CD4-positive, alpha-beta T cell treated with Interferon gamma for 1 hour (primary cell): ENCODE data around the gene ASH1L.
"Not testable (repeated sequence)": the region's sequence is repeated elsewhere in the genome, so short reads cannot be mapped to it uniquely, and the experiment has no call there.

Experiments used
- DNase-seq: peaks from one replicate; pipeline ENCODE4 v3.0.0-alpha.2; 2020

Gene ASH1L

DNA sequence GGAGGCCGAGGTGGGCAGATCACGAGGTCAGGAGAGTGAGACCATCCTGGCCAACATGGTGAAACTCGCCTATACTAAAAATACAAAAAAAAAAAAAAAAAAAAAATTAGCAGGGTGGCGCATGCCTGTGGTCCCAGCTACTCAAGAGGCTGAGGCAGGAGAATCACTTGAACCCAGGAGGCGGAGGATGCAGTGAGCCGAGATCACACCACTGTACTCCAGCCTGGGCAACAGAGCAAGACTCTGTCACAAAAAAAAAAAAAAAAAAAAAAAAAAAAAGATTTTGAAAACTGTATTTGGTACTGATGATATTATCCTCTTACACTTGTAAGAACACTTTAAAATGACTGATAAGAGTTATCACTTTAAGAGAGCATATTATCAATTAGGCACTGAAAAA lies 74.2 kb downstream of the ASH1L start:
- DNase-seq = not testable (repeated sequence)

DNA sequence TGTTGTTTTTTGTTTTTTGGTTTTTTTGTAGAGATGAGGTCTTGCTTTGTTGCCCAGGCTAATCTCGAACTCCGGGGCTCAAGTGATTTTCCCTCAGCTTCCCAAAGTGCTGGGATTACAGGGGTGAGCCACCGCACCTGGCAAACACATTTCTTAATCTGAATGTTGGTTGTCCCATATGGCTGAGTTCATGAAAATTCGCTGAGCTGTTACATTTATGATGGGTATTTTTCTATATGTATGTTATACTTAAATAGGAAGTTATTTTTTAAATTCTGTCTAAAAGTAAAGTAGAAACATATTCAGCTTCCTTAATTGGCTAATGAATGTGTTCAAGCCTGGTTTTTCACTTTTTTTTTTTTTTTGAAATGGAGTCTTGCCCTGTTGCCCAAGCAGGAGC lies 75.1 kb downstream of the ASH1L start:
- no peak for DNase-seq

DNA sequence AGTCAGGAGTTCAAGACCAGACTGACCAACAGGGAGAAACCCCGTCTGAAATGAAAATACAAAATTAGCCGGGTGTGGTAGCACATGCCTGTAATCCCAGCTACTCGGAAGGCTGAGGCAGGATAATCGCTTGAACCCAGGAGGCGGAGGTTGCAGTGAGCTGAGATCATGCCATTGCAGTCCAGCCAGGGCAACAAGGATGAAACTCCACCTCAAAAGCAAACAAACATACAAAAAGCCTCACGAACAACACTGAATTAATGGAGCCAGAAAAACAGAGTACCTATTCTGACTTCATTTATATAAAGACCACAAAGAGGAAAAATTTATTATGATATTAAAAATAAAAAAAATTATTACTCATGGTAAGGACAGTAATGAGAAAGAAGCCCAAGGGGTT lies 75.7 kb downstream of the ASH1L start:
- not testable (repeated sequence) for DNase-seq

DNA sequence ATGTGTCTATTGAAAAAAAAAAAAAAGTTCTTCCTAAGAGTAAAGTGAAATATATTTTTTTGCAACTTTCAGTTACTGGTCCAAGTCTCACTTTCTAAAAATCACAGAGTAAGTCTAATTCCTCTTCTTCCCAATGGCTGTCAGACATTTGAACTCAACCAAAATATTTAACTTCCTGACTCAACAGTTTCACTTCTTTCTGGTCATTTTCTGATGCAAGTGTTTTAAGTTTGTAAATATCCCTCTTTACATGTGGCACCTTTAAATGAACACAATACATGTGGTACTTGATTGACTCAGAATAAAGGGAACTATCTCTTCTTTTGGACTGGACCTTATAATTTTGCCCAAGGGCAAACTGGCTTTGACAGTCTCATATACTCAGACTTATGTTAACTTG lies 76.7 kb downstream of the ASH1L start:
- DNase-seq = no peak

DNA sequence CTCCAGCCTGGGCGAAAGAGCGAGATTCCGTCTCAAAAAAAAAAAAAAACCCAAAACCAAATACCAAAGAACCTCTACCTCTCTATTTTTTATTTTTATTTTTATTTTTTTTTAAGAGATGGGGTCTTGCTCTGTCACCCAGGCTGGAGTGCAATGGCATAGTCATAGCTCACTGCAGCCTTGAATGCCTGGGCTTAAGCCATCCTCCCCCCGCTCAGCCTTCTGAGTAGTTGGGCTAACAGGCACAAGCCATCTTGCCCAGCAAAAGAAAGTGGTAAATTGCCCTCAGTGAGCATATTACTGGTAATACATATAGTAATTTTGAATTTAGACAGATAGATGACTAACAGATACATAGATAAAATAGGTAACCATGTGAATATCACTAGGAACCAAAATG lies 77.4 kb downstream of the ASH1L start:
- no peak for DNase-seq

DNA sequence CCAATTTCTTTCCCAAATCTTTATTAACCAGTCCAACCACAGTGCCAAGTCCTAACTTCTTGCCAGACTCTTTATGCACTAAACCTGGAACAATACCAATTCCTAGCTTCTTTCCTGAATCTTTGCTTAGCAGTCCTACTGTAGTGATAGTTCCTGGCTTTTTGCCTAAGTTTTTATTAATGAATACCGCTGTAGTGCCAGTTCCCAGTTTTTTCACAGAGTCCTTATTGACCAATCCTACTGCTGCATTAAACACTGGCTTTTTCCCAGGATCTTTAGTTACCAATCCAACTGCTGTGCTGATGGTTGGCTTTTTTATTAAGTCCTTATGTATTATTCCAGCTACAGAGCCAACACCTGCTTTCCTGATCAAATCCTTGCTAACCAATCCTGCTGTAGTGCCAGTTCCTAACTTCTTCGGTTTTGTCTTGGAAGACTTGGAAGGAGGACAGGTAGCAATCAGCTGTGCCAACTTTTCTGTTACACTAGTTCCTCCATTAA lies 80.8 kb downstream of the ASH1L start:
- DNase-seq = no peak

DNA sequence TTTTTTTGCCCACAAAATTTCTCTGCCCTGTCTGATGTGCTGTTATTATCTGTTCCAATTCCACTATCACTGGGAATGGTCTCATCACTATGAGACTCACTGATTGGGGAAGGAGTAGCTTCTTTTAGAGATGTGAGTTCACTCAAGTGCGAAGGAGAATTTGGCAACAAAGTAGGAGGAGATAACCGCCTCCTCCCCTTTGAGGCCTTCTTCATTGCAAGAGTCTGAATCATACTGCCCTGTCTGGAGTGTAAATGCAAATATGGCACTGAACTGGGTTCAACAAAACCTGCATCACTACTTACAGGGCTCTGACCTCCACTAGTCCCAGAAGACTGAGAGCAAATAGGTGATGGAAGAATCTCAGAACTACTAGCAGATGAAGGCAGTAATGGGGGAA lies 83.4 kb downstream of the ASH1L start:
- DNase-seq = no peak

DNA sequence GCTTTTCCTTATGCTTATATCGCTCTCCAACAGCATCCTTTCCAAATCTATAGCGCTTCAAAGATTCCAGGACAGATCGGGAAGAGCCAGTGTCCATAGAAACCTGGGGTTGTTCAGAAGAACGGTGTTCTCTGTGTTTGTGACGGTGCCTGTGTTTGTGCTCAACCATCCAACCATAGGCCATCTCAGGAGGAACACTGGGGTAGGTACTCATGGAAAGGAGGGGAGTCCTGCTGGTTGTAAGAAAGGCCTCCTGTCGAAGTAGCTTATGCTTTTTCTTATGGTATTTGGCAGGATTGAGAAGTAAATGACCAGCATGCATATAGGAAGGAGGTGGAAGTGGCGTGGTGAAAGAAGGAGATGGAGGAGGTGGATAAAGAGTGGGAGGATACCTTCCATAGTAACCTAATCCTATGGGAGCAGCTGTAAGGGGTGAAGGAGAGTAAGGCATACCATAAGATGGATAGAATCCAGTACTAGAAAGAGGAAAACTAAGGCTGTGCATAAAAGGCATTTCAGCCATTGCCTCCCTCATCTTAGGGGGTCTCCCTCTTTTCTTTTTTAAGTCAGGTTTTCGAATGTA lies 84.2 kb downstream of the ASH1L start:
- no peak for DNase-seq

DNA sequence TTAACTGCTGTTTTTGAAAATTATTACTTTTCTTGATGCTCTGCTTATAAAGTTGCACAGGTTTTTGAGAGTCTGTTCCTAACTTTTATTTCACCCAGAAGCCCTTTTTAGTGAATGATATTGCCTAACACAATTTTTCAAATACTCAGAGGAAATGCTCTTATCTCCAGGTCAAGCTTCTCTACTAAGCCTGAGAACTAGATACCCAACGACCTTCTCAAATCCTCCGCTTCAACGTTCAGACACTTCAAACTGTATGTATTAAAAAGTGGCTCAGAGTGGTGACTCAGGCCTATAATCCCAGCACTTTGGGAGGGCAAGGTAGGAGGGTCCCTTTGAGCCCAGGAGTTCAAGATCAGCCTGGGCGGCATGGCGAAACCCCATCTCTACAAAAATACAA lies 88.5 kb downstream of the ASH1L start:
- DNase-seq = no peak

DNA sequence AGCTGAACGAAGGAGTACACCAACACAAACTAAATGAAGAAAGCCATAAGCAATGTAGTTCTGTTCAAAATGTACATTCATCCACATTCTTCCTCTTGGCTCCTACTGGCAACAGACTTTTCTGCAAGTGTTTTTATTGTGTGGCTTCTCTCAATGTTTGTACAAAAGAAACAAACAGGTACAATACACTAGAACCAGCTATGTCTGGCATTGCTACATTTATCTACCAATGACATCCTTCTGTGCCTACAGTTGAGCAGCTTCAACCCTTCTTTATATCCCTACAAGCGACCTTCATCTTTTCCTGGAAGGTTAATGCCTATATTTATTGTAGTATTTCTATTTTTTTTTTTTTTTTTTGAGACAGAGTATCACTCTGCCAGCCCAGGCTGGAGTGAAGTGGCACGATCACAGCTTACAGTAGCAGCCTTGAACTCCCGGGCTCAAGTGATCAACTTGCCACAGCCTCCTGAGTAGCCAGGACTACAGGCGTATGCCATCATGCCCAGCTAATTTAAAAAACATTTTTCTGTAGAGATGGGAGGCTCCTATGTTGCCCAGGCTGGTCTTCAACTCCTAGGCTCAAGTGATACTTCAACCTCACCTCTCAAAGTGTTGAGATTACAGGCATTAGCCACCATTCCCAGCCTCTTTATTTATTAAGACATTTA lies 89.3 kb downstream of the ASH1L start:
- no peak for DNase-seq

DNA sequence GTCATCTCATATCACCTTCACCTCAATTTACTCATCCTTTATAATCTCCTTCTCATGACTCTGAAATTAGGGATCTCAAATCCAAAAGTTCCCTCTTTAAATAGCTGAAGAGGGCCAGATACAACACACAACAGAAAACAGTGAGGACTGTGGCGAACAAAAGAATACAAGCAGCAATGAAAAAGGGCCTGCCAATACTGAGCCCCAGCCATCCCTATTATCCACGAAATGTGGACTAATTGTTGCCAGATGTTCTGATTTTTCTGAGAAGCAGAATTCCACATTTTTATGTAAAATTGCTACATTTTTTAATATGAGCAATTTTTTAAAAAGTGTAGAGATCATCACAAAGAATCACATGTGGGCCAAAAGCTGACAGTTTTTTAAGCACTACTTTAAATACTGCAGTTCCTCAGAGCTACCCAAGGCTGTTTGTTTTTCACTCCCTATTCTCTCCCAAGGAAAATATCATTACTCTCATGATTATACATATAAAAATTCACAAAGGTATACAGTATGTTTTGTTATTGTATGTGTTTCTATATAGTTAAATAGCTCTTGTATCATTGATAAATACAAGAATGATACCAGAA lies 90.0 kb downstream of the ASH1L start:
- DNase-seq = no peak

DNA sequence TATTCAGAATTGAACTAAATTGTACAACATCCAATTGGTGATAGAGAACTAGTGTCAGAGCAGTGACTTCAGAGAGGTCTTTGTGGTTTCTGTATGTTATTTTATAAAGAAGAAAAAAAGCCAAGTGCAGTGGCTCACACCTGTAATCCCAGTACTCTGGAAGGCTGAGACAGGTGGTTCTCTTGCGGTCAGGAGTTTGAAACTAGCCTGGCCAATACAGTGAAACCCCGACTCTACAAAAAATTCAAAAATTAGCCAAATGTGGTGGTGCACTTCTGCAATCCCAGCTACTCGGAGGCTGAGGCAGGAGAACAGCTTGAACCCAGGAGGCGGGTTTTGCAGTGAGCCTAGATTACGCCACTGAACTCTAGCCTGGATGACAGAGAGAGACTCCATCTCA lies 90.7 kb downstream of the ASH1L start:
- no peak for DNase-seq

DNA sequence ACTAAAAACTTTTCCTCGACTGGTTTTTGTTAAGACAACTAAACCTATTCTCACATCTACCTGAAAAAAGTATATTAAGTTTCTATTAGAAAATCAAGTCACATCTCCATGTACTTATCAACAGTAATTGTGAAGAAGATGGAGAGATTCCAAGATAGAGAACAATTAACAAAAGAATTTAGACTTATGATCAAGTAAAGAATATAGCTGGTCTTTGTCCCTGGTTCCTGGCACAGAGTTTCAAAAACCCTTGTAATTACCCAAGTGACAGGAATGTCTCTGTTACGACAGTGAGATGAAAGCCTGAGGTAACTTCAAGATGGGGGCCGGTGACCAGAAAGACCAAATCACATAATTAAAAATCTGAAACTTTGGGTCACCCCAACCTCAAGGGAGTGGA lies 91.6 kb downstream of the ASH1L start:
- DNase-seq = no peak

DNA sequence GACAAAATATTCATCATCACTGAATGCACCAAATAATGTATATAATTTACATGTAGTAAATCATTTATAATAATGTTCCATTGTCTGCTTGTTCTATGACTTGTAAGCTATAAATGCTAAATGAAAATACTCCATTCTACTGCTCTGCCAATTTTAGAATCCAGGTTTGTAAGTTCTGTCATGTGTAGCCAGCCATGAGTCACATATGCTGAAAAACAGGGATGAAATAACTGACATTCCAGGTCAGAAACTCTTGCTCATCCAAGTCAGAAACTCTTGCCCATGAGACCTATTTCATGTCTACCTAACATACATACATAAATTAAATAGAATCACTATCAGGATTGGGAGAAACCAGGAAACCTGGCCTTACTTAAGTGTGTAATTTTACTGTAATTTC lies 95.6 kb downstream of the ASH1L start:
- DNase-seq = no peak

DNA sequence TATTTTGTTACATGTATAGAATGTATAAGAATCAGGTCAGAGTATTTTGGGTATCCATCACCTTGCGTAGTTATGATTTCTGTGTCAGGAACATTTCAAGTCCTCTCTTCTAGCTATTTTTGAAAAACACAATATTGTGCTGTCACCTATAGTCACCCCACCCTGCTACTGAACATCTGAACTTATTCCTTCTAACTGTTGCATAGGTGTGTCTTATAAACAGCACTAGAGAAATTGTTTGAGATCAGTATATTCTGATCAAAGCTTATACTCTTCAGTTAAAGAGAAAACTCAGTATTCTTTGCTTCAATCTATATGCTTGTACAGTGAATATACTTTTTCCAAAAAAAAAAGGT lies 96.0 kb downstream of the ASH1L start:
- DNase-seq = no peak

DNA sequence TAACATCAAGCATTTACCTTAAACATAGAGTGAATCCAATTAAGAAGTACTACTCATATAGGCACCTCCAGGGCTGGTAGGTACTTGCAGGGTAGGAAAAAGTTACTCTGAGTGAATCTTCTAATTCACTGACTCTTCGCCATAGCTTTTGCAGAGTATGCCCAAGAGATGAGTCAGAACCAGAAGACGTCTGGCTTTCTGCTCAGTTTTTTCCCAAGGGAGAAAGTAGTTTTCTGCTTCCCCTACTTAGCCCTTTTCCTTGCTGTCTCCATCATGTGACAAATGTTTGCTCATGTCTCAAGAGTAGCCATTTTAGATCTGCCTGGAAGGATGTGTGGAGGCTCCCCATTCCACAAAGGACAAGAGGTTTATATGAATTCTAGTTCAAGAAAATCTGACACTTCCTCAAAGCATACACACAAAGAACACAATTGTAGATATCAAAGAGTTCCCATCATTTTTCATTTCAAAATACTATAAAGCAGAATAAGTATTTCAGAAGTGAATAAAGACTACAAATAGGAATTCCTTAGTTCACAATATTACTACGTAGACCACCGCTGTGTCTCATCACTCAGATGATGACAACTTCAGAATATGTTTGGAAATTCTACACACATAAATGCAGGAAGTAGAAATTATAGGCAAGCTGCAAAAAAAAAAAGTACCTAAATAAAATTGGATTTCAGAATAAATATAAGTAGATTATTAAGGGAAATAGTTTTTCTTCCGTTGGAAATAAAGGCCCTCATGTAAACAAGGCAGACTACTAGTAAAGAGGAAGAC lies 98.5 kb downstream of the ASH1L start:
- no peak for DNase-seq

DNA sequence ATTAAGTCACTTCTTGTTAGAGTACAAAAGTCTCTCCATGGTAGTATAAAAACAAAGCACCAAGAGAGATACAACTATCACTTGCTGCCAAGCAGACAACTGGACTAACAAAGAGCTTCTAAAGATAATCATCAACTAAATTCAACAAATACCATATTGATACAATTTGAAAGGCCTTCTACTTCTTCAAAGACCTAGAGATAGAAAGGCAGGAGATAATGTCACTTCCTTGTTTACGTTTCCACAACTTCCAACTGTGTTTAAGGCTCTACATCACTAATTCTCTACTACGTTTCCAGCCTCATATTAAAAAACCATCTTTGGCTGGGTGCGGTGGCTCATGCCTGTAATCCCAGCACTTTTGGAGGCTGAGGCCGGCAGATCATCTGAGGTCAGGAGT lies 104.5 kb downstream of the ASH1L start:
- no peak for DNase-seq

DNA sequence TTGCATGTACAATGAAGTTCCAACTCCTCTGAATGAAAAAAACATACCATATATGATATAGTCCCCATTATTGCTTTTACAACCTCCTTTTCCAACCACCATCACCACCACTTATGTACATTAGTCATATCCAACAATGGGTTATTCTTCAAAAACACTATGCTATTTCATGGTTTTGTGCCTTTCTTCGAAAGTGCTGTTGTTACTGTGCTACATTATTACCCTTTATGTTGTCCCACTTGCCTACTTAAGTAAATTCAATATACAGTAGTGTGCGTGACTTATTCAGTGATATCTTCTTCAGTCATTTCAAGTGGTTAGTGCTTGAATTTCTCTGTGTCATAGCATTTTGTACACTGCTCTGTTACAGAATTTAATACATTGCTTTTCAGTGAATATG lies 105.3 kb downstream of the ASH1L start:
- DNase-seq = no peak

DNA sequence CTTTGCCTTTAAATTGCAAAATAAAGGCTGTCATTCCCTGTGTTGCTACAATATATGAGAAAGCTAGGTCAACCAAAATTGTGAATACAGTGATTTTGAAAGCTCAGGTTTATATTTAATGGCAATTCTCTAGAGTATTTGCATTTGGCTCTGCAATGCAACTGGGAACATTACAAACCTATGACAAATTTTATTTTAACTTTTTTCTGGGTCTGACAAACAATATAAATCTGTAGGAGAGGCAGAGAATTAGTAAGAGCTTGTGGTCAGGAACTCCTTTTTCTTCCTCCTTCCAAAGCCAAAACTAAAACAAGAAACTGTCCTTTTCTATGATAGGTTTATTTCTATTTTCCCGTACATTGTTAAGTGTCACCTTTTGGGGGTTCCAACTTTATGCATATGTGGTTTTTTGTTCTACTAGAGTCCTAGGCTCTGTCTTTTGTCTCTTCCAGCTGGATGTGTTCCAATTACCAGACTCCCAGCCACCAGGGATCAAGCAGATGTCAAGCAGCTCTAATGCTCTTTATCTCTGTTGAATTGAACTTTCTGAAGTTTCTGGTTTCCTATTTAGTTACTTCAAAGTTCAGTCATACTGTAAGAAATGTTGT lies 106.9 kb downstream of the ASH1L start:
- DNase-seq = no peak

DNA sequence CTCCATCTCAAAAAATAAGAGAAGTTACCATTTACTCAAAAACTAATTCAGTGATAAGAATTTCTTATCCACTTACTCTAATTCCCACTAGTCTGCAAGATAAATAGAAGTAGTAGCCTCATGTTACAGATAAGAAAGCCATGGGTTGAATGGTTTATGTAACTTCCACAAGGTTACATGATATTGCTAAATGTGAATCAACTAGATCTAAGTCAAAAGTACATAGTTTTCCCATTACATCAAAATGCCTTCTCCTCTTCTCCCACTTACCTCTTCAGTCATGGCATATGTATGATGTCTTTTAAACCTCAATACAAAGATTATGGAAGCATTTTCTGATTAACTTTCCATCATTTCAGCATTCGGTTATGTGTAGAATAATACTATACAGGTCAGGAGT lies 108.5 kb downstream of the ASH1L start:
- no peak for DNase-seq

DNA sequence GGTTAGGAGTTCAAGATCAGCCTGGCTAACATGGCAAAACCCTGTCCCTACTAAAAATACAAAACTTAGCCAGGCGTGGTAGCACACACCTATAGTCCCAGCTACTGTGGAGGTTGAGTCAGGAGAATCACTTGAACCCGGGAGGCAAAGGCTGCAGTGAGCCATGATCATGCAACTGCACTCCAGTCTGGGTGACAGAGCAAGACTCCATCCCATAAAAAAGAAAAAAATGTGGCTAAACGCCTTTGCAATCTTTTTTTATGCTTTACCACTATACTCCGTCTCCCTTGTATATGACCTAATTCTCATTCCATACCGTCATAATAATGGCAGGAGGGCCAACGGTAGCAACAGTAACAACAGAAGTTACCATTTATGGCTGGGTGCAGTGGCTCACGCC lies 109.5 kb downstream of the ASH1L start:
- DNase-seq = no peak

DNA sequence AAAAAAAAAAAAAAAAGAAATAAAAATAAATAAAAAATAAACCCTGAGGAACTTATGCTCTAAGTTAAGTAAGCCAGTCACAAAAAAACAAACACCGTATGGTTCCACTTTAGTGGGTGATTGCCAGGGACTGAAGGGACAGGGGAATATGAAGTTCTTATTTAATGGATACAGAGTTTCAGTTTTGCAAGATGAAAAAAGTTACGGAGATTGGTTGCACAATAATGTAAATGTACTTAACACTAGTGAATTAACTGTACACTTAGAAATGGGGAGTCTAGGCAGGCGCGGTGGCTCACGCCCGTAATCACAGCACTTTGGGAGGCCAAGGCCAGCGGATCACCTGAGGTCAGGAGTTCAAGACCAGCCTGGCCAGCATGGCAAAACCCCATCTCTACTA lies 111.4 kb downstream of the ASH1L start:
- DNase-seq = no peak

DNA sequence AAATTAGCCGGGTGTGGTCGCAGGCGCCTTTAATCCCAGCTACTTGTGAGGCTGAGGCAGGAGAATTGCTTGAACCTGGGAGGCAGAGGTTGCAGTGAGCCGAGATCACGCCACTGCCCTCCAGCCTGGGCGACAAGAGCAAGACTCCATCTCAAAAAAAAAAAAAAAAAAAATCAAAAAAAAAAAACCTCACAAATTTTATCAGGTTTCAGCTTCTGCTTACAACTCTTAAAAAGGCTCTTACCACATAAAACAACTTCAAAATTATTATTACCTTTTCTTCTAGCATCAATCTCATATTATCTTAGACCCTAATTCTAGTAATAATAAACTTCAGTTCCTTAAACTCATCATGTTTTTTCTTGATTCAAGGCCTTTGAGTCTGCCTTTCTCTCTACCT lies 120.2 kb downstream of the ASH1L start:
- not testable (repeated sequence) for DNase-seq

DNA sequence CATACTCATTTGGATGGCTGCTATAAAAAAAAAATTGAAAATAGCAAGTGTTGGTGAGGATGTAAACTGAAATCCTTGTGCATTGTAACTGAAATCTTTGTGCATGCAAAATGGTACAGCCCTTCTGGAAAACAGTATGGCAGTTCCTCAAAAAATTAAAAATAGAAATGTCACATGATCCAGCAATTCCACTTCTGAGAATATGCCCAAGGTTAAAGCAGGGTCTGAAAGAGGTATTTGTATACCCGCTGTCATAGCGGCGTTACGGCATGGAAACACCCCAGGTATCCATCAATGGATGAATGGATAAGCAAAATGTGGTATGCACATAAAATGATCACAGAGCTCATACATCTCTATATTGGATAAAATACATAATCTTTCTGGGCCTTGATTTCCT lies 125.2 kb downstream of the ASH1L start:
- no peak for DNase-seq
